HG02938 (cell line): ENCODE data around the gene EFCAB8.

ENCODE experiments used
- ATAC-seq: cut with Tn5 transposase; IDR thresholded peaks from one replicate; pipeline ENCODE4 v1.9.1; 2021; ENCODE audit warnings: mild to moderate bottlenecking, moderate library complexity; ENCODE audit not compliant: unreplicated experiment

The EFCAB8 gene

GRCh38 chr20:32984196-32984595 lies 125.5 kb downstream of the EFCAB8 start:
- no peak for ATAC-seq

GRCh38 chr20:32984631-32985354 lies 126.1 kb downstream of the EFCAB8 start:
- no peak for ATAC-seq

GRCh38 chr20:32985596-32985995 lies 126.9 kb downstream of the EFCAB8 start:
- ATAC-seq, result no peak

- no peak for ATAC-seq
Observed at GRCh38 chr20:32986331-32986966, 127.7 kb downstream of the EFCAB8 start.

GRCh38 chr20:32987044-32987825 lies 128.5 kb downstream of the EFCAB8 start:
- ATAC-seq, result no peak

- no peak for ATAC-seq
Observed at GRCh38 chr20:32988008-32988407, 129.3 kb downstream of the EFCAB8 start.

- ATAC-seq, result no peak
Observed at GRCh38 chr20:32989507-32990283, 131.0 kb downstream of the EFCAB8 start.

GRCh38 chr20:32990426-32990825 lies 131.7 kb downstream of the EFCAB8 start:
- no peak for ATAC-seq

GRCh38 chr20:32991383-32991782 lies 132.7 kb downstream of the EFCAB8 start:
- no peak for ATAC-seq

GRCh38 chr20:32991792-32992641 lies 133.3 kb downstream of the EFCAB8 start:
- no peak for ATAC-seq

GRCh38 chr20:32993496-32994050 lies 134.8 kb downstream of the EFCAB8 start:
- ATAC-seq, result no peak

GRCh38 chr20:32995802-32996201 lies 137.1 kb downstream of the EFCAB8 start:
- no peak for ATAC-seq

GRCh38 chr20:32997431-32997830 lies 138.7 kb downstream of the EFCAB8 start:
- no peak for ATAC-seq

- no peak for ATAC-seq
Observed at GRCh38 chr20:32999603-33000250, 141.0 kb downstream of the EFCAB8 start.

GRCh38 chr20:33000802-33001466 lies 142.2 kb downstream of the EFCAB8 start:
- no peak for ATAC-seq

GRCh38 chr20:33002087-33002808 lies 143.5 kb downstream of the EFCAB8 start:
- no peak for ATAC-seq

- no peak for ATAC-seq
Observed at GRCh38 chr20:33004141-33004751, 145.5 kb downstream of the EFCAB8 start, which contains the start of gene SUN5. Gene SUN5 (minus strand): TSS chr20:33004433. CDS start chr20:33004340, 93 bp downstream.
